AML-193 (cell line): ENCODE measurements around the gene CACNA2D2.

Experiments used
- DNase-seq, 2 experiments: peaks; one replicate each; lab custom pipeline; 2025; lab: John Stamatoyannopoulos, UW

CACNA2D2 gene

DNA sequence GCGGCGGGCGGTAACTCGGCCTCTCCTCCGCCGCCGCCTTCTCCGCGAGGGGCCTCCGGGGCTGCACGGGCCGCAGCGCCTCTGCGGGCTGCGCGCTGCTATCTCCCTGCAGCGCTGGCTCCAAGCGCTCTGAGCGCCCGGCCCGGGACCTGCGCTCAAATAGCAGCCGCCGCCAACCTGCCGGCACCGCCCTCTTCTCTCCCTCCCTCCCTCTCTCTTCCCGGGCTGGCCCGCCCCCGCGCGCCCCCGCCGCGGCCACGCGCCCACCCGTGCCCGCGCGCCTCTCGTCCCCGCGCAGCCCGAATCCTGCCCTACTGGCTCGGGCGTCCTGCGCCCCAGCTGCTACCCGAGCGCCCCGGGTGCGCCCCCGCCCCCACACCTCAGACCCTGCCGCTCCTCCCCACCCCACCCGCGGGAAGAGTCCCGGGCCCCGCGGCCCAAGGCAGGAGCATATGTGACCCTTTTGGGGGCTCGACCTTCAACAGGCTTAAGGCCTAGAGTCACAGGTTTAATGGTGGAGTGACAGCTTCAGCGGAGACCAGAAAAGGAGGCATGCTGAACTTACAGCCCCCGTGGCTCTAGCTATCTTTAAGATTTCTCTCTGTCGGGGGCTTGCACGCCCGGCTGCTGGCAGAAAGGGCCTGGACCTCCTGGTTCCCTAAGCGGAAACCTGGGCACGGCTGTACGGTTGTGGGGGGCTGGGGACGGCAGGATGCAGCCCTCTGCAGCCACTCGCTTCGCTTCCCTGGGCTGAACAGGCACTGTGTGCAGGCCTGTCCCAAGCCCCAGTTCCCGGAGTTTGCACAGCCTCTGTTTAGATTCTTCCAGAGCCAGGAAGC, at the start of gene CACNA2D2:
Gene CACNA2D2, minus strand, starts transcription at position 131 of the 839 bp plus-strand sequence. CDS start 211 bp downstream, outside the sequence.
- DNase-seq, result no peak

- DNase-seq, result no peak
Observed at GRCh38 chr3:50552598-50552997, 49.2 kb upstream of the CACNA2D2 start.

DNA sequence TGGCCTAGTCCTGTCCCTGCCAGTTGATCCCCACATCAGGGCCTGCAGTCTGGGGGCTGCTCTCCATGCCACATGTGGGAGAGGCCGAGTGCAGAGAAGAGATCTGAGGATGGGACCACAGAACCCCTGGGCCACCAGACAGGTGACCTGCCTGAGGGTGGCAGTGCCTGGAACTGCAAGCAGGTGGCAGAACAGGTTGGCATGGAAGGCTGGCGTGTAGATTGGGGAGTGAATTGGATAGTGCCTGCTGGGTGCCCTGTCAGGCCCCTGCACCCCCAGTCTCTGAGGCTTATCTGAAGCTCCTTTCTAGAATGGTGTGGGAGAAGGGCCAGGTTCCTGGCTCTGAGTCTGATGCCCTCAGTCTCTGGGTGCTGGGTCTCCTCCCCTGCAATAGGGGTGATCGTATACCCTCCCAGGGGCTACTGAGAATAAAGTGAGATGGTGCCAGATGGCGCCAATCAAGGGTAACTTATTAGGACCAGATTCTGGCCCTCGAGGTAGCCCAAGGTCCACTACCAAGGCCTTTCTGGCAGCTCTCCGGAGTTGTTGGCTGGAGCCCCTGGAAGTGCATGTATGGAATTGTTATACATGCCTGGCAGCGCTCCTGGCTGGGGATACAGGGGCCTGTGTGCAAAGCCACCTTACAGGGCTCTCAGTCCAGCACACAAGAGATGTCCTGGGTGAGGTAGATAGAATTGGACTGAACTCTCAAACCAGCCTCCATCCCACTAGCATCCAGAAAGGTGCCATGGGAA, 48.4 kb upstream of the CACNA2D2 start:
- no peak for DNase-seq

- no peak for DNase-seq
Observed at GRCh38 chr3:50551054-50551659, 47.7 kb upstream of the CACNA2D2 start.

GRCh38 chr3:50550079-50550736, 46.8 kb upstream of the CACNA2D2 start:
- DNase-seq, result peak; percentile 33 to 45

GRCh38 chr3:50549226-50549625, 45.8 kb upstream of the CACNA2D2 start:
- DNase-seq, result no peak

- DNase-seq, result no peak
Observed at GRCh38 chr3:50545781-50546180, 42.3 kb upstream of the CACNA2D2 start.

DNA sequence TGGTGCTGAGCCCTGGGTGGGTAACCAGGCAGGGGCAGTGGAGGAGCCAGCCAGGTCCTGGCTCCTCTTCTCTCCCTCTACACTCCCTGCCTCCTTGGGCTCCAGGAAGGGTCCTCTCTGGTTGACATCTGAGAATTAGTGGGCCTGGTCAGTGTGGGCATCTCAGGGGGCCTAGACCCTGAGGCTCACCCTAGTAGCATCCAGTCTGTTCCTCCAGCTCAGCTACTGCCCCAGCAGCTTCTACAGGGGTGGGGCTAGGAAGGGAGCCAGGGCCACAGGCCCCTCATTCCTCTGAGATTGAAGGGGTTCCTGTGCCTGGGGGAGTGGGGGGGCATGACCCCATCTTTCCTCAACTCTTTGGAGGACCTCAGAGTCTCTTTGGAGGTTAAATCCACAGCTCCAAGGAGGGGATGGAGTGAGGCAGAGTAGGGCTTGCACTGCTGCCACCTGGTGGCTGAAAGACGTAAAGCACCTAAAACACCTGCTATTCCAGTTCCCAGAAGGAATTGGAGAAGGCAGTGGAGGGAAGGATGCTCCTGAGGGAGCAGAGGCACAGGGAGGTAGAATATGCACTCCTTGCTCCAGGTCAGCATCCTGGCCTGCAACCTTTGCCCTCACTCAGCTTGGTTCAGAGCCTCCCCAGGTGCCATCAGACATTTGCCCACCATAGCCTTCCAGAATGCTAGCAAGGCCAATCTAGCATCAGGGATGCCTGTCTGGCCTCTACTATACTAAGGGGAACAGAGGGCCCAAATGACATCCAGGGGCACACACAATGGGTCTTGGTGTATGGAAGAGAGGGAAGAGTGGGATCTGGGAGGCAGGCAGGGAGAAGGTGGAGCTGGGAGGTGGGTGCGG, 39.0 kb upstream of the CACNA2D2 start:
- DNase-seq, result peak; percentile 30 to 37

GRCh38 chr3:50539356-50540286, 36.2 kb upstream of the CACNA2D2 start:
- DNase-seq, result no peak

DNA sequence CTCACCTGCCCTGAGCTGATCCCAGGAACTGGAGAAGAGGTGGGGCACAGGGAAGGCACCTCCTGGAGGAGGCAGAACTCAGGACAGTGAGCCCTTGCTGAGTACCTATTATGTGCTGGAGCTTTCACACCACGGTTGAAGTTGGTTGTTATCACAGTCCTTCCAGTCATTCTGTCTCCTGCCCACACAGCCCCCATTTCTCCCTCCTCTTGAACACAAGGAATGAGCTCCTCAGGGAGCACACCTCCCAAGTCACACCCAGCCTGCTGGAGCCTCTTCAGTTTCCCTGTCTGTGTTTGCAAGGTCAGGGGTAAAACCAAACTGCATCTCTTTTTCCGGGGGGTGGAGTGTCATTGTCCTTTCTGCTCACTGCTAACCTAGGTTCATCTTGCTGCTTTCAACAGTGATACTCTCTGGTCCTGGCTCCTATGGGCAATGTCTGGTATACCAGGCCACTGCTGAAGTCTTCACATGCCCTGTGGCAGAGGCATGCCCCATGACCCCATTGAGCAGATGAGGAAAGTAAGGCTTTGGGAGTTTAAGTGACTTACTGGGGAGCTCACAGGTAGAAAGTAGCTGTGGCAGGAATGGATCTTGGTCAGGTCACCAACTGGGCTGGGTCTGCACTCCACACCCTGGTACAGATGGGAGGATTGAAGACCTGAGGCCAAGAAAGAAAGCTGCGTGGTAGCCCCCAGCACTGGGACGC, 34.1 kb upstream of the CACNA2D2 start:
- DNase-seq, result no peak

DNA sequence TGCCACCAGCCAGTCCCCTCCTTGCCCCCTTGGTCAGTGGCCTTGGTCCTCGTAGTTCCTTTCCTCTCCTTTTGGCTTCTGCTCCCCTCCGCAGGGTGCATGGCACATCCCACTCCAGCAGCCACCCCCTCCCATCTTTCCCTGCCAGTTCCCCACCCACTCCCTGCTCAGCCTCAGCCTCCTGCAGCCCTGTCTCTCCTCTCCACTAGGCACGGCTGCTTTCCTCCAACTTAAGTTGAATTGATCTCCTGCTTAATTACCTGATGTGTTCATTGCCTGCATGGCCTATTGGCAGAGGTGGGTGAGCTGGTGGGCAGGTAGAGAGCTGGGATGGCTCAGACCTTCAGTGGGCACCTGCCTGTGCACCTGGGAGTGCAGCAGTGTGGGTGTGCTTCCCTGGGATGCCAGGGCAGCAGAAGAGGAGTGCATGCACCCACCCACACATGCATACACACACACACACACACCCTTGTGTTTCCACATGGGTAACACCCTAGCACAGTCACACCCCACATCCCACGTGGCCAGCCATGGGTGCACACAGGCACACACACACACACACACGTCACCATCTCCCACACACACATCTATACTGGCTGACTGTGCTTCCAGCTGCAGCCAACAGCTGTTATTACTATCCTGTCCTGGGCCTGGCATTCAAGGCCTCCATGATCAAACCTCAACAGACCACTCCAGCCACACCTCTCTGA, 33.2 kb upstream of the CACNA2D2 start:
- no peak for DNase-seq

DNA sequence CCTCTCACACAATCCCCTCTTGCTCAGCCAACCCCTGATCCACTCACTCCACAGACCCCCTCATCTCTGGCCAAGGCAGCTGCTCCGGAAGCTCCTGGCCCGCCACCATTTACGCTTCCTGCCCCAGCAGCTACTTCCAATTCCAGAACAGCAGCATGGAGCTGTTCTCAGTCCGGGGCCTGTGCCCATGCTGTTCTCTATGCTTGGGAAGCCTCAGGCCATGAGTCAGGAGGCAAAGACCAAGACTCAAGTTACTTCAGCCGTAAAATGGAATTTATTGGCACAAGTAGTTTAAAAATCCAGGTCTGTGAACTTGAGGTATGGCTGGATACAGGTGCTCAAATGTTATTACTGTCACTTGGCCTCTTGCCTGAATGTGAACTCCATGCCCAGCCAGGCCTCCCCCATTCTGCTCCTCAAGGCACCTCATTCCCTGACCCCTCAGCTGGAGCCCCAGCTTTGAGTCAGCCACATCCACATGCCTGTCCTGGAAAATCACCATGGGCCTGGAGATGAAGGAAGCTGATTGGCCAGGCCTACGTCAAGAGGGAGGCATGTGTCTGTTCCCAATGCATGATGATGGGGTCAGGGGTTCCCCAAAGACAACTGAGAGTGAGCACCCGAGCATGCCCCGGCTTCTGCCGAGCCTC, 31.4 kb upstream of the CACNA2D2 start:
- DNase-seq, result no peak

GRCh38 chr3:50533807-50534461, 30.5 kb upstream of the CACNA2D2 start:
- no peak for DNase-seq

DNA sequence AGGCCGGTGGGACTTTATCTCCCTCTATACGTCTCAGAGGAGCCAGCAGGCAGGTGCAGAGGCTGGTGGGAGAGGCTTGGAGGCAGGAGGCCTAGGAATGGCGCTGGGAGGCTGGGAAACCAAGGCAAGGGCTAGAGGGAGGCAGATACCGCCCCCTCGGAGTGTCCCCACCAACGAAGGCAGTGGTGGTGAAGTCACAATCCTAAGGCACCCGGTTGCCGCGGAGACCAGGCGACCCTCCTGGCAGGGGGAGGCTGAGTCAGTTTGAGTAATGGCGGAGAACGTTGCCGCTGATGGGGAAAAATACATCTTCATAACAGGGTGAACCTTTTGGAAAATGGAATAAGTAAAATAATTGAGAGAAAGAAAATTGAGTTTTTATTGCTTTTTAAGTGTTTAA, 29.9 kb upstream of the CACNA2D2 start:
- DNase-seq, result no peak

GRCh38 chr3:50532062-50532705, 28.8 kb upstream of the CACNA2D2 start:
- DNase-seq, result no peak

DNA sequence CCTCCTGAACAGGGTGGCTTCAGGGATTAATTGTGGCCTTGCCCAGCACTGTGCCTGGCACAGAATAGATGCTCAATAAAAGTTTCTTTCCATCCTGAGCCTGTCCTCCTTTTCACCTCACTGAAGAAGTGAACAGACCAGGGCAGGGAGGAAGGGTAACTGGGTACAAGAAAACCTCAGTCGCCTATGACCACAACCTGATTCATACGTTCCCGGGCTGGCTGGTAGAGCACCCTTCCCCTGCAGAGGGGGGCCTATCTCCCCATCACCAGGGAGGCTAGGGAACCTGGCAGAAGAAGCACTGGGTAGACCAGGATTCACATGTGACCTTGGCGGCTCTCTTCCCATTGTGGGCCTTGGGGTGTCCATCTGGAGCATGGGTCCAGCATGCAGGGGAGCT, 27.8 kb upstream of the CACNA2D2 start:
- no peak for DNase-seq
